Neural cell (in vitro differentiated cells): ENCODE results near the gene ACOX1. TPM values are rescaled to one million over a fixed set of nuclear protein-coding genes. Genes with fewer than 3 reads are reported as not detected.

Experiments
- H2AFZ ChIP-seq: fragments of 200-600, 300-800 bp; sonication (generic), shearing (Covaris generic); 2 replicates; pipeline ENCODE4 v1.6.0; 2014; ENCODE audit warnings: low read depth, mild to moderate bottlenecking, antibody characterized with exemption, low read length, moderate library complexity
- H3F3A ChIP-seq: fragments of 200-600 bp; shearing (Covaris generic); 2 replicates; pipeline ENCODE4 v1.6.1; 2016; ENCODE audit warnings: mild to moderate bottlenecking, moderate library complexity, mixed read lengths, antibody characterized with exemption, low read length; ENCODE audit not compliant: insufficient read depth, poor library complexity, severe bottlenecking
- H3K27ac ChIP-seq: fragments of 200-600, 300-800 bp; sonication (generic), shearing (Covaris generic); 2 replicates; pipeline ENCODE4 v1.5.1; 2014; ENCODE audit warnings: mild to moderate bottlenecking, low read length, moderate library complexity
- H3K27me3 ChIP-seq: fragments of 300-800, 200-600 bp; sonication (generic), shearing (Covaris generic); 2 replicates; pipeline ENCODE4 v1.6.0; 2014; ENCODE audit warnings: mild to moderate bottlenecking, low read depth, low read length, moderate library complexity; ENCODE audit not compliant: insufficient read depth
- H3K36me3 ChIP-seq: fragments of 300-800, 200-600 bp; sonication (generic), shearing (Covaris generic); 2 replicates; pipeline ENCODE4 v1.5.1; 2014; ENCODE audit warnings: mild to moderate bottlenecking, antibody characterized with exemption, low read length, moderate library complexity; ENCODE audit not compliant: insufficient read depth
- H3K4me2 ChIP-seq: fragments of 300-800, 200-600 bp; sonication (generic), shearing (Covaris generic); 2 replicates; pipeline ENCODE4 v1.6.0; 2014; ENCODE audit warnings: mild to moderate bottlenecking, low read length
- H3K4me3 ChIP-seq: fragments of 300-800, 200-600 bp; sonication (generic), shearing (Covaris generic); 2 replicates; pipeline ENCODE4 v1.5.1; 2014; ENCODE audit warnings: mild to moderate bottlenecking, low read length, moderate library complexity
- H3K79me2 ChIP-seq: fragments of 200-600 bp; shearing (Covaris generic); replicated peaks from 2 replicates; pipeline ENCODE4 v1.6.0; 2014; ENCODE audit warnings: mild to moderate bottlenecking, low read length, moderate library complexity; ENCODE audit not compliant: insufficient read depth
- H3K9ac ChIP-seq: fragments of 300-800, 200-600 bp; sonication (generic), shearing (Covaris generic); 2 replicates; pipeline ENCODE4 v1.6.1; 2016; ENCODE audit warnings: mild to moderate bottlenecking, low read length, mixed read lengths
- H3K9me2 ChIP-seq: fragments of 200-600 bp; shearing (Covaris generic); 2 replicates; pipeline ENCODE4 v1.6.1; 2016; ENCODE audit warnings: mild to moderate bottlenecking, low read length, mixed read lengths; ENCODE audit not compliant: insufficient read depth
- H3K9me3 ChIP-seq: fragments of 200-600, 300-800 bp; sonication (generic), shearing (Covaris generic); 2 replicates; pipeline ENCODE4 v1.6.1; 2016; ENCODE audit warnings: mild to moderate bottlenecking, mixed run types, low read length, moderate library complexity, mixed read lengths
- H4K20me1 ChIP-seq: fragments of 200-600 bp; shearing (Covaris generic); 2 replicates; pipeline ENCODE4 v1.6.1; 2016; ENCODE audit warnings: mild to moderate bottlenecking, mixed run types; ENCODE audit not compliant: insufficient read depth
- CTCF ChIP-seq: fragments of 450-650 bp; IDR thresholded peaks from 2 replicates; pipeline ENCODE4 v1.5.1; 2014; ENCODE audit warnings: antibody characterized with exemption, mild to moderate bottlenecking, moderate library complexity; ENCODE audit not compliant: poor library complexity, severe bottlenecking
- EP300 ChIP-seq: fragments of 450-650 bp; conservative IDR thresholded peaks from 2 replicates; pipeline ENCODE4 v1.6.1; 2014; ENCODE audit warnings: antibody characterized with exemption, mild to moderate bottlenecking, moderate library complexity; ENCODE audit not compliant: poor library complexity, severe bottlenecking
- EZH2 ChIP-seq: fragments of 200-600, 300-800 bp; shearing (Covaris generic), sonication (generic); IDR thresholded peaks from 2 replicates; pipeline ENCODE4 v1.6.1; 2014; ENCODE audit warnings: antibody characterized with exemption, low read length, borderline replicate concordance, mild to moderate bottlenecking; ENCODE audit not compliant: insufficient read depth, poor library complexity, severe bottlenecking
- MXI1 ChIP-seq: fragments of 450-650 bp; conservative IDR thresholded peaks from 2 replicates; pipeline ENCODE4 v1.6.1; 2014; ENCODE audit warnings: antibody characterized with exemption, mild to moderate bottlenecking; ENCODE audit not compliant: poor library complexity, severe bottlenecking
- POLR2AphosphoS5 ChIP-seq: IDR thresholded peaks from 2 replicates; pipeline ENCODE4 v1.6.1; 2012
- RAD21 ChIP-seq: fragments of 450-650 bp; conservative IDR thresholded peaks from 2 replicates; pipeline ENCODE4 v1.6.1; 2014; ENCODE audit warnings: antibody characterized with exemption, mild to moderate bottlenecking, moderate library complexity
- REST ChIP-seq: IDR thresholded peaks from 2 replicates; pipeline ENCODE4 v1.6.1; 2012; ENCODE audit warnings: borderline replicate concordance
- SMC3 ChIP-seq: fragments of 450-650 bp; conservative IDR thresholded peaks from 2 replicates; pipeline ENCODE4 v1.6.1; 2014; ENCODE audit warnings: antibody characterized with exemption, mild to moderate bottlenecking, moderate library complexity; ENCODE audit not compliant: poor library complexity
- TAF1 ChIP-seq: IDR thresholded peaks from 2 replicates; pipeline ENCODE4 v1.6.1; 2012; ENCODE audit warnings: low read depth
- polyA plus RNA-seq: library from polyadenylated mRNA; depleted of rRNA; stranded (reverse); fragments of >200 nt; gene quantifications from 2 replicates; pipeline ENCODE4 v1.2.3, GENCODE V29; 2014

Gene ACOX1
- polyA plus RNA-seq, 1 donor from 2014 or later, result 31.2 TPM

- no peaks in the 10 kb centered on the region for H3K9me3 ChIP-seq
- H3K4me3 ChIP-seq, result no peak overlapping the region
- H3K36me3 ChIP-seq, result no peaks in the 10 kb centered on the region
- H3K27ac ChIP-seq, result no peak overlapping the region
- no peak overlapping the region for H3K9ac ChIP-seq
- no peak for TF ChIP-seq MXI1
- TF ChIP-seq EP300, result no peak
- TF ChIP-seq EZH2, result no peak
- TF ChIP-seq REST, result no peak
- no peak for TF ChIP-seq RAD21
- no peak for TF ChIP-seq POLR2AphosphoS5
- TF ChIP-seq SMC3, result no peak
- TF ChIP-seq TAF1, result no peak
- TF ChIP-seq CTCF, result no peak
- no peak overlapping the region for H2AFZ ChIP-seq
- H3K9me2 ChIP-seq, result no peaks in the 10 kb centered on the region
- no peaks in the 10 kb centered on the region for H3F3A ChIP-seq
- H3K79me2 ChIP-seq, result no peaks in the 10 kb centered on the region
- H3K4me2 ChIP-seq, result no peak overlapping the region
- H3K27me3 ChIP-seq, result no peaks in the 10 kb centered on the region
- H4K20me1 ChIP-seq, result no peaks in the 10 kb centered on the region
Observed at GRCh38 chr17:76004750-76005262, 25.8 kb upstream of the ACOX1 start.

GRCh38 chr17:76003915-76004314 lies 24.9 kb upstream of the ACOX1 start:
- no peak for TF ChIP-seq POLR2AphosphoS5
- no peak for TF ChIP-seq EZH2
- no peak for TF ChIP-seq REST
- TF ChIP-seq TAF1, result no peak
- TF ChIP-seq EP300, result no peak
- no peak for TF ChIP-seq MXI1
- no peak for TF ChIP-seq CTCF
- no peak for TF ChIP-seq RAD21
- TF ChIP-seq SMC3, result no peak
- no peaks in the 10 kb centered on the region for H3F3A ChIP-seq
- no peaks in the 10 kb centered on the region for H3K27me3 ChIP-seq
- no peaks in the 10 kb centered on the region for H3K9me2 ChIP-seq
- no peaks in the 10 kb centered on the region for H3K79me2 ChIP-seq
- H3K4me2 ChIP-seq, result no peak overlapping the region
- H3K36me3 ChIP-seq, result no peaks in the 10 kb centered on the region
- H3K9me3 ChIP-seq, result no peaks in the 10 kb centered on the region
- no peaks in the 10 kb centered on the region for H4K20me1 ChIP-seq
- H3K4me3 ChIP-seq, result no peak overlapping the region
- no peak overlapping the region for H3K27ac ChIP-seq
- H3K9ac ChIP-seq, result no peak overlapping the region
- no peak overlapping the region for H2AFZ ChIP-seq
